Liver (tissue), 9 donors: ENCODE measurements around the gene C16orf78. TPM values are rescaled to one million over a fixed set of nuclear protein-coding genes. Genes with fewer than 3 reads are reported as not detected.

Experiments used
- DNase-seq: peaks from one replicate; pipeline ENCODE4 v3.0.0-alpha.2; 2017; ENCODE audit warnings: low spot score
- H3K27ac ChIP-seq, 2 donors: one replicate each; pipeline ENCODE4 v1.7.0; 2013; ENCODE audit warnings: inconsistent platforms in 2 of 2, low read length in 2 of 2, control low read depth in 1 of 2, low read depth in 1 of 2, mild to moderate bottlenecking in 1 of 2
- H3K27me3 ChIP-seq, 4 donors: one replicate each; pipeline versions ENCODE4 v1.6.1 to v1.7.0; 2013; ENCODE audit warnings: low read length in 3 of 4, inconsistent platforms in 1 of 4, mild to moderate bottlenecking in 1 of 4, moderate library complexity in 1 of 4; ENCODE audit not compliant: control insufficient read depth in 4 of 4, insufficient read depth in 4 of 4
- H3K36me3 ChIP-seq, 4 donors: one replicate each; pipeline versions ENCODE4 v1.6.1 to v1.7.0; 2013; ENCODE audit warnings: low read length in 3 of 4, mild to moderate bottlenecking in 3 of 4, low read depth in 1 of 4, moderate library complexity in 1 of 4; ENCODE audit not compliant: control insufficient read depth in 4 of 4, insufficient read depth in 3 of 4
- H3K4me1 ChIP-seq, 4 donors: one replicate each; pipeline versions ENCODE4 v1.6.1 to v1.7.0; 2013; ENCODE audit warnings: low read length in 3 of 4, mild to moderate bottlenecking in 3 of 4, moderate library complexity in 1 of 4; ENCODE audit not compliant: control insufficient read depth in 4 of 4, insufficient read depth in 4 of 4
- H3K4me3 ChIP-seq, 3 donors: one replicate each; pipeline versions ENCODE4 v1.6.1 to v1.7.0; 2013; ENCODE audit warnings: low read length in 3 of 3, control low read depth in 1 of 3, low read depth in 1 of 3, mild to moderate bottlenecking in 1 of 3
- H3K9ac ChIP-seq, 2 donors: one replicate each; pipeline ENCODE4 v1.7.0; 2013; ENCODE audit warnings: low read length in 2 of 2, mild to moderate bottlenecking in 2 of 2, moderate library complexity in 2 of 2, control low read depth in 1 of 2, low read depth in 1 of 2
- H3K9me3 ChIP-seq, 4 donors: one replicate each; pipeline versions ENCODE4 v1.6.1 to v1.7.0; 2013; ENCODE audit warnings: low read length in 3 of 4; ENCODE audit not compliant: control insufficient read depth in 4 of 4
- CTCF ChIP-seq: fragments of 150-350 bp; IDR thresholded peaks from 2 replicates; pipeline ENCODE4 v1.5.1; 2017; ENCODE audit warnings: improper control_type of control experiment, low read depth, low read length; ENCODE audit not compliant: missing input control
- EGR1 ChIP-seq, 2 donors: IDR thresholded peaks; 2 replicates each; pipeline ENCODE4 v1.6.1; 2016 to 2018; ENCODE audit warnings: antibody characterized with exemption in 2 of 2, low read depth in 2 of 2
- FOXA1 ChIP-seq: IDR thresholded peaks from 2 replicates; pipeline ENCODE4 v1.6.1; 2016; ENCODE audit warnings: antibody characterized with exemption
- FOXA2 ChIP-seq: IDR thresholded peaks from 2 replicates; pipeline ENCODE4 v1.6.1; 2016; ENCODE audit warnings: antibody characterized with exemption
- GABPA ChIP-seq, 2 donors: IDR thresholded peaks in 1 of 2; conservative IDR thresholded peaks in 1 of 2; 2 replicates each; pipeline ENCODE4 v1.6.1; 2016; ENCODE audit warnings: antibody characterized with exemption in 2 of 2, mild to moderate bottlenecking in 1 of 2, moderate library complexity in 1 of 2
- HNF4A ChIP-seq, 2 donors: conservative IDR thresholded peaks; 2 replicates each; pipeline ENCODE4 v1.6.1; 2016; ENCODE audit warnings: antibody characterized with exemption in 2 of 2, mild to moderate bottlenecking in 2 of 2
- HNF4G ChIP-seq: IDR thresholded peaks from 2 replicates; pipeline ENCODE4 v1.6.1; 2016; ENCODE audit warnings: antibody characterized with exemption
- JUND ChIP-seq, 2 donors: IDR thresholded peaks; 2 replicates each; pipeline ENCODE4 v1.6.1; 2016; ENCODE audit warnings: antibody characterized with exemption in 2 of 2
- NR2F2 ChIP-seq: IDR thresholded peaks from 2 replicates; pipeline ENCODE4 v1.6.1; 2016; ENCODE audit warnings: antibody characterized with exemption
- RAD21 ChIP-seq, 2 donors: IDR thresholded peaks; 2 replicates each; pipeline ENCODE4 v1.6.1; 2016; ENCODE audit warnings: antibody characterized with exemption in 2 of 2, mild to moderate bottlenecking in 2 of 2
- RXRA ChIP-seq, 2 donors: IDR thresholded peaks; 2 replicates each; pipeline ENCODE4 v1.6.1; 2017 to 2018; ENCODE audit warnings: antibody characterized with exemption in 2 of 2, mild to moderate bottlenecking in 1 of 2
- SP1 ChIP-seq: IDR thresholded peaks from 2 replicates; pipeline ENCODE4 v1.6.1; 2018; ENCODE audit warnings: antibody characterized with exemption, mild to moderate bottlenecking
- TAF1 ChIP-seq: conservative IDR thresholded peaks from 2 replicates; pipeline ENCODE4 v1.6.1; 2016; ENCODE audit warnings: antibody characterized with exemption, mild to moderate bottlenecking
- YY1 ChIP-seq: IDR thresholded peaks from 2 replicates; pipeline ENCODE4 v1.6.1; 2016; ENCODE audit warnings: antibody characterized with exemption, mild to moderate bottlenecking
- WGBS: extraction: QIAGEN DNeasy Blood & Tissue Kit; methylation state at CpG from one replicate; pipeline ENCODE4 v1.1.7; 2013; 5-methylcytosine and 5-hydroxymethylcytosine counted together
- polyA plus RNA-seq, 2 donors: library from polyadenylated mRNA; stranded (reverse) in 1 of 2; unstranded in 1 of 2; fragments of 200-250 nt in 1 of 2; fragments of >200 nt in 1 of 2; fragmentation: Nextera tagmentation in 1 of 2; extraction: Ambion mirVana in 1 of 2; gene quantifications; one replicate each; pipeline versions ENCODE4 v1.2.1 to v1.2.3, GENCODE V29; 2013 to 2015
- total RNA-seq, 2 donors: library from RNA; depleted of rRNA; stranded (reverse); fragments of >200 nt; gene quantifications; one replicate each; pipeline ENCODE4 v1.2.3, GENCODE V29; 2014
- TF ChIP-seq, protein P1 (sequence below): IDR thresholded peaks from 2 replicates; pipeline ENCODE4 v1.6.1; 2016; ENCODE audit warnings: antibody characterized with exemption
- TF ChIP-seq, protein P2 (sequence below): IDR thresholded peaks from 2 replicates; pipeline ENCODE4 v1.6.1; 2016; ENCODE audit warnings: antibody characterized with exemption
- donor health status: healthy.
- donor health status: healthy.
- donor health status: healthy.
- donor health status: healthy.
- donor health status: healthy.

C16orf78 gene
- total and polyA plus RNA-seq, 4 donors = not detected

GRCh38 chr16:49396206-49396720, 22.7 kb downstream of the C16orf78 start:
- 83% methylated on average over 12 of the region's 12 CpGs for WGBS
- TF ChIP-seq FOXA2 = no peak
- no peak for TF ChIP-seq RXRA (IDR thresholded peaks at IDR 0.05)
- no peak for TF ChIP-seq FOXA1
- TF ChIP-seq HNF4A (conservative IDR thresholded peaks at IDR 0.05) = no peak
- TF ChIP-seq, protein P1, sequence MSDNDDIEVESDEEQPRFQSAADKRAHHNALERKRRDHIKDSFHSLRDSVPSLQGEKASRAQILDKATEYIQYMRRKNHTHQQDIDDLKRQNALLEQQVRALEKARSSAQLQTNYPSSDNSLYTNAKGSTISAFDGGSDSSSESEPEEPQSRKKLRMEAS = no peak
- no peak for TF ChIP-seq CTCF
- no peak for TF ChIP-seq TAF1
- TF ChIP-seq YY1 = no peak
- no peak for TF ChIP-seq JUND (IDR thresholded peaks at IDR 0.05)
- no peak for TF ChIP-seq GABPA (IDR thresholded peaks at IDR 0.05 in 1 of 2, conservative IDR thresholded peaks at IDR 0.05 in 1 of 2)
- TF ChIP-seq NR2F2 = no peak
- TF ChIP-seq, protein P2, sequence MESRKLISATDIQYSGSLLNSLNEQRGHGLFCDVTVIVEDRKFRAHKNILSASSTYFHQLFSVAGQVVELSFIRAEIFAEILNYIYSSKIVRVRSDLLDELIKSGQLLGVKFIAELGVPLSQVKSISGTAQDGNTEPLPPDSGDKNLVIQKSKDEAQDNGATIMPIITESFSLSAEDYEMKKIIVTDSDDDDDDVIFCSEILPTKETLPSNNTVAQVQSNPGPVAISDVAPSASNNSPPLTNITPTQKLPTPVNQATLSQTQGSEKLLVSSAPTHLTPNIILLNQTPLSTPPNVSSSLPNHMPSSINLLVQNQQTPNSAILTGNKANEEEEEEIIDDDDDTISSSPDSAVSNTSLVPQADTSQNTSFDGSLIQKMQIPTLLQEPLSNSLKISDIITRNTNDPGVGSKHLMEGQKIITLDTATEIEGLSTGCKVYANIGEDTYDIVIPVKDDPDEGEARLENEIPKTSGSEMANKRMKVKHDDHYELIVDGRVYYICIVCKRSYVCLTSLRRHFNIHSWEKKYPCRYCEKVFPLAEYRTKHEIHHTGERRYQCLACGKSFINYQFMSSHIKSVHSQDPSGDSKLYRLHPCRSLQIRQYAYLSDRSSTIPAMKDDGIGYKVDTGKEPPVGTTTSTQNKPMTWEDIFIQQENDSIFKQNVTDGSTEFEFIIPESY = no peak
- TF ChIP-seq SP1 = no peak
- no peaks in the 10 kb centered on the region for H3K4me1 ChIP-seq
- DNase-seq = no peak
- H3K9ac ChIP-seq = no peak overlapping the region
- H3K27me3 ChIP-seq = peaks cover 0 to 3% (median 1%) of the 10 kb centered on the region in 4 donors
- no peak overlapping the region for H3K4me3 ChIP-seq
- no peaks in the 10 kb centered on the region for H3K36me3 ChIP-seq
- no peaks in the 10 kb centered on the region for H3K9me3 ChIP-seq
- H3K27ac ChIP-seq = no peak overlapping the region

DNA sequence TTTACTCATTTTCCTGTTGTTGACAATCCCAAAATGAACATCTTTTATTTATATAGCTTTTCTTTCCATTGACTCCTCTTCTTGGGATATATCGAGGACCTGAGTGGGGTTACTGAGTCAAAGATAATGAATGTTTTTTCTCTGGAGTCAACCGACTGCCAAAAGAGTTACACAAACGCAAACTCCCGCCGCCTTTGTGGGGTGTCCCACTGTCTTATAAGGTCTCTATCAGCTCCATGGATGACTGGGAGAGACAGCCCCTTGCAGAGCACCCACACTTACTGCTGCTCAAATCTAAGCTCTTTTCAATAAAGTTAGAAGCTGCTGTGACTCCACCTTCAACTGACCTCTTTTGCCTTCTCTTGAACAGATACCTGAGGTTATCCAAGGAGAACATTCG, 25.2 kb downstream of the C16orf78 start:
- H3K9ac ChIP-seq = no peak overlapping the region
- H3K4me3 ChIP-seq = no peak overlapping the region
- 83% methylated on average over 6 of the region's 6 CpGs for WGBS
- DNase-seq = no peak
- H3K36me3 ChIP-seq = no peaks in the 10 kb centered on the region
- peaks cover 0 to 6% (median 0%) of the 10 kb centered on the region in 4 donors for H3K9me3 ChIP-seq
- peaks cover 0 to 3% (median under 1%) of the 10 kb centered on the region in 4 donors for H3K27me3 ChIP-seq
- no peaks in the 10 kb centered on the region for H3K4me1 ChIP-seq
- no peak overlapping the region for H3K27ac ChIP-seq
- TF ChIP-seq GABPA (IDR thresholded peaks at IDR 0.05 in 1 of 2, conservative IDR thresholded peaks at IDR 0.05 in 1 of 2) = no peak
- no peak for TF ChIP-seq JUND (IDR thresholded peaks at IDR 0.05)
- no peak for TF ChIP-seq HNF4A (conservative IDR thresholded peaks at IDR 0.05)
- no peak for TF ChIP-seq FOXA2
- no peak for TF ChIP-seq RXRA (IDR thresholded peaks at IDR 0.05)
- TF ChIP-seq HNF4G = no peak
- TF ChIP-seq NR2F2 = no peak
- no peak for TF ChIP-seq EGR1 (IDR thresholded peaks at IDR 0.05; ENCODE audit: low read depth in 2 of 2)
- TF ChIP-seq RAD21 (IDR thresholded peaks at IDR 0.05) = no peak
- TF ChIP-seq CTCF = no peak
- TF ChIP-seq TAF1 = no peak
- TF ChIP-seq, protein P2 = no peak
